ENCODE measurements around the gene MBD3L2B. TPM values are rescaled to one million over a fixed set of nuclear protein-coding genes. Genes with fewer than 3 reads are reported as not detected.

MBD3L2B gene
- total and polyA plus RNA-seq, 7 donors: not detected

DNA sequence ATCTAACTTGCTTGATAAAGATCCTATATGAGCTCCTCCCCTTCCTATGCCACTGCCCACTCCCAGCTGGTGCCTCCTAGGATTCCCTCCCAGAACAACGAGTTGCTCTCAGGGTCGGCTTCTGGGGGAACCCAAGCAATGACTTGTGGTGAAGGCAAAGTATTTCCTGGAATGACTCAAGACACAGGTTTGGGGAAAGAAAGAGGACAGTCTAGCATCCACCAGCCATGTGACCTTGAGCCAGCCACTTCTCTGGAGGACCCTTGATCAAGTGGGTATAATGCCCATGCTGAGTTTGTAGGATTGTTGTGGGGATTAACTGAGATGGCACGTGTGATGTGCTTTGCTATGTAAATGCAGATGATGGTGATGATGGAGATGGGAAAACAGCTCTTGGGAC lies 33.0 kb downstream of the MBD3L2B start:
- no peak for DNase-seq
- intact Hi-C loops (cut with DNase I): no loop called here
- Histone ChIP-seq H3K4me3 (no peak overlapping the region), H3K27me3 (no peaks in the 10 kb centered on the region), H3K4me1 (no peaks in the 10 kb centered on the region), H3K27ac (no peak overlapping the region), H3K9me3 (peaks cover 0 to 14% (median 8%) of the 10 kb centered on the region in 4 donors), H3K36me3 (no peaks in the 10 kb centered on the region)
- TF ChIP-seq POLR2A (IDR thresholded peaks at IDR 0.05): no peak
- WGBS, 2 donors: 48 to 59% methylated on average over 3 of the region's 3 CpGs

- WGBS, 2 donors: 53 to 56% methylated on average over 4 of the region's 4 CpGs
- Histone ChIP-seq H3K27me3 (no peaks in the 10 kb centered on the region), H3K27ac (no peak overlapping the region), H3K9me3 (peaks cover 0 to 16% (median 9%) of the 10 kb centered on the region in 4 donors), H3K4me1 (no peaks in the 10 kb centered on the region), H3K4me3 (no peak overlapping the region), H3K36me3 (no peaks in the 10 kb centered on the region)
- TF ChIP-seq CTCF (IDR thresholded peaks at IDR 0.05) (no peak), POLR2AphosphoS5 (IDR thresholded peaks at IDR 0.05) (no peak), EP300 (IDR thresholded peaks at IDR 0.05) (no peak), POLR2A (IDR thresholded peaks at IDR 0.05) (no peak)
- no peak for DNase-seq
- intact Hi-C loops (cut with DNase I): no loop called here
Observed at GRCh38 chr19:6987850-6988249, 33.4 kb downstream of the MBD3L2B start.

- Histone ChIP-seq H3K27ac (no peak overlapping the region), H3K4me3 (no peak overlapping the region), H3K9me3 (peaks cover 0 to 16% (median 9%) of the 10 kb centered on the region in 4 donors), H3K27me3 (no peaks in the 10 kb centered on the region), H3K36me3 (no peaks in the 10 kb centered on the region), H3K4me1 (no peaks in the 10 kb centered on the region)
- no peak for TF ChIP-seq CTCF (IDR thresholded peaks at IDR 0.05)
- TF ChIP-seq EP300 (IDR thresholded peaks at IDR 0.05): no peak
- no peak for TF ChIP-seq POLR2A (IDR thresholded peaks at IDR 0.05)
- TF ChIP-seq POLR2AphosphoS5 (IDR thresholded peaks at IDR 0.05): no peak
- intact Hi-C loops (cut with DNase I): no loop called here
- DNase-seq: no peak
Observed at GRCh38 chr19:6983448-6983847, 37.8 kb downstream of the MBD3L2B start.

DNA sequence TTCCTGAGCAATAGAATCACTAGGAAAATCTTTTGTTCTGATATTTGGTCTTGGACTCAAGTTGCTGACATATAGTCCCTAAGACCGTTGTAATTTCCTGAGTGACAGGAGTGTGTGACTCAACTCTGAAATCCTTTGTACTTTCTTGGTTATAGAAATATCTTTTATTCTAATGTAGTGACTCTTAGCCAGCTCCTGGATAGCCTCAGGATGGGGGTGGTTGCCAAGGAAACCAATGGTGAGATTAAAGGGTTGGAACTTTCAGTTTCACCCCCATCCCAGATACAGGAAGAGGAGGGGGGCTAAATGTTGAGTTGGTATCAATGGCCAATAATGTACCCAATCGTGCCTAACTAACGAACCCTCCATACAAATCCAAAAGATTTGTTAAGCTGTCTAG lies 41.8 kb downstream of the MBD3L2B start:
- H3K9me3 ChIP-seq: peaks cover 0 to 15% (median 3%) of the 10 kb centered on the region in 4 donors
- H3K36me3 ChIP-seq: no peaks in the 10 kb centered on the region
- H3K27ac ChIP-seq: no peak overlapping the region
- intact Hi-C loops (cut with DNase I): no loop called here
- no peak overlapping the region for H3K4me3 ChIP-seq
- no peak for TF ChIP-seq EP300 (IDR thresholded peaks at IDR 0.05)
- TF ChIP-seq POLR2AphosphoS5 (IDR thresholded peaks at IDR 0.05): no peak
- TF ChIP-seq POLR2A (IDR thresholded peaks at IDR 0.05): no peak
- TF ChIP-seq CTCF (IDR thresholded peaks at IDR 0.05): no peak
- H3K4me1 ChIP-seq: no peaks in the 10 kb centered on the region
- no peak for DNase-seq
- 69 to 74% methylated on average over 3 of the region's 3 CpGs for WGBS, 2 donors
- H3K27me3 ChIP-seq: no peaks in the 10 kb centered on the region

DNA sequence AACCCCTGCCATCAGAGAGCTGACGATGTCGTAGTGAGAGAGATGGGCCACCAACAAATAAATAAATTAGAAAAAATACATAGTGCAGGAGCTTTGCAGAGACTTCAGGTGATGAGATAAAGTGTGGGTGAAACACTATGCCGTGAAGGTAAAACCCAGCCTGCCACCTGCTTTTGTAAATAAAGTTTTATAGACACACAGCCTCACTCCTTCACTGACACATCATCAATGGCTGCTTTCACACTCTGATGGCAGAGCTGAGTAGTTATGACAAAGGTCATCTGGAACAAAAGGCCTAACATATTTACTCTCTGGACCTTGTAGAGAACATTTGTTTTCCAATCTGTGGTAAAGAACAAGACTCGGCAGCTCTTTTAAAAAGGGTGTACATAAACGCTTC lies 45.0 kb downstream of the MBD3L2B start:
- Histone ChIP-seq H3K4me1 (no peaks in the 10 kb centered on the region), H3K27me3 (no peaks in the 10 kb centered on the region), H3K27ac (no peak overlapping the region), H3K4me3 (no peak overlapping the region), H3K9me3 (peaks cover 0 to 7% (median 0%) of the 10 kb centered on the region in 4 donors), H3K36me3 (no peaks in the 10 kb centered on the region)
- TF ChIP-seq POLR2A (IDR thresholded peaks at IDR 0.05): no peak
- TF ChIP-seq EP300 (IDR thresholded peaks at IDR 0.05): no peak
- TF ChIP-seq CTCF (IDR thresholded peaks at IDR 0.05): no peak
- TF ChIP-seq POLR2AphosphoS5 (IDR thresholded peaks at IDR 0.05): no peak
- no peak for DNase-seq
- WGBS, 2 donors: 66 to 86% methylated on average over 5 of the region's 5 CpGs
- intact Hi-C loops (cut with DNase I): no loop called here

Data from sigmoid colon (tissue), 7 donors.